ENCODE data around the gene C20orf144.
"Not testable (repeated sequence)": the region's sequence is repeated elsewhere in the genome, so short reads cannot be mapped to it uniquely, and the experiment has no call there.

Gene C20orf144
- 0 to 0.32 (median 0.05) reads per million in 18 experiments for total RNA-seq

DNA sequence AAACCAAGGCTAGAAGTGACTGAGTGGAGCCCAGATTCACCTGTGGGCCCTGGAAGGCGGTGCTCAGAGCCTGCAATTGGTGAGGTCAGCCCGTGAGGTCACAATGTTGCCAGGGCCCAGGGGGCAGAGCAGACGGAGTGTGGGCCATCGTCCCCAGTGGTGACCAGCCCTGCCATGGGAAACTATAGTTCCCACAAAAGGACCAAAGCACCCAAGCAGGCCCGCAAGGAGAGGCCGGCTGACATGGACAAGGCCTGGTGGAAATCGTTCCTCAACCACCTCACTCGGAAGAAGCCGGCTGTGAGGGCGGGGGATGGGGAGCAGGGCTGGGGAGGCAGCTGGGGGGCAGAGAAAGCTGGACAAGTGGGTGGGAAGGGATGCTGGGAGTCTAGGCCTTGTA is at the start of gene C20orf144:
C20orf144 (plus strand) TSS at position 156 of the 400 bp plus-strand sequence; CDS start at position 175, 19 bp downstream.
- no peak for DNase-seq

DNA sequence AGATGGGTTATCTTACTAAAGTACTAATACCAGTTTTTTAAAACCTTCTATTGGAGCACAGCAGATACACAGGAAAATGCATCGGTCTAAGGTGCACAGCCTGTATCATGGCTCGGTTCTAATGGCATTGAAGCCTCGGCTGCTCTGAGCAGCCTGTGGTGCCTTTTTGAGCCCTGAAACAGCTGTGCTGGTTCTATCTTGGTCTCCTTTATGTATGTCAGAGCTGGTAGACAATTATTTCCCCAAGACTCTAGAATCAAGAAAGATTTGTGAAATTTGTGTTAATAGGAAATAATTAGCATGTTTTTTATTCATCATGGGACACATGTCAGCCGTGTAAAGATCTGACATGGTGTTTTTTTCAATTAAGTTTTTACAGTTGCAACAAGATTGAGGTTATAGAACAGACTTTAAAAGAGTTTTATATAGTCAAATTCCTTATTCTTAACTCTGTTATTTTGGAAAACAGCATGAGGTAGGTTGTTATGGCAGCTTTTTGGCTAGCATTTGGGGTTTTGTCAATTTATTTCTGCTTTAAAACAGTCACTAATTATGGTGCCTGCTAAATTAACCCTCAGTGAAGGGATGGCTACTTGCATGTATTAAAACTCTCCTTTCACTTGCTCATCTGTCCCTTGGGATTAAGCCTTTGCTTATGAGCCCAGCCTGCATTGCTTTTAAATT is 40.3 kb upstream of the C20orf144 start:
- no peak for DNase-seq

DNA sequence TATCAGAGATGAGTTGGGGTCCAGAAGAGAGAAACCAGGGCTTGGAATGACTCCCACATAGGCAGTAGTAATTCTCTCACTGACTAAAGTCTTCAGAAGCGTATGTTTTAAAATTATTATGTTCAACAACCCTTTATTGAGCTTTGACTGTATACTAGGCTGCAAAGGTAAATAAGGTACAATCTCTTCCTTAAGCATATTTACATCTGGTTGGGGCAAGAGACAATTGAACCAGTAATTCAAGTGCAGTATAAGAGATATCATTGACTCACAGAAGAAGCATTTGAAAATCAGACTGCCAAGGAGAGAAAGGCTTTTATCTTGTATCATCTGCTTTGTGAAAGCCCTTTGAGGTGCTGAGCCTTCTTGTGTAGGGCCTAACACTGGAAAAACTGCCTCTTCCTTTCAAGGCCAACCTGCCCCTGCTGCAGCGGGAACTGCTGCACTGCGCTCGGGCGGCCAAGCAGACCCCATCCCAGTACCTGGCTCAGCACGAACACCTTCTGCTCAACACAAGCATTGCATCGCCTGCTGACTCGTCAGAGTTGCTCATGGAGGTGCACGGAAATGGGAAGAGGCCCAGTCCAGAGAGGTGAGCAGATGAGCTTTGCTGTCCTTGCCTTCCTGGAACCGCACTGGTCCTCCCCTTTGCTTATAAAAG is 39.3 kb upstream of the C20orf144 start:
- DNase-seq, result no peak

DNA sequence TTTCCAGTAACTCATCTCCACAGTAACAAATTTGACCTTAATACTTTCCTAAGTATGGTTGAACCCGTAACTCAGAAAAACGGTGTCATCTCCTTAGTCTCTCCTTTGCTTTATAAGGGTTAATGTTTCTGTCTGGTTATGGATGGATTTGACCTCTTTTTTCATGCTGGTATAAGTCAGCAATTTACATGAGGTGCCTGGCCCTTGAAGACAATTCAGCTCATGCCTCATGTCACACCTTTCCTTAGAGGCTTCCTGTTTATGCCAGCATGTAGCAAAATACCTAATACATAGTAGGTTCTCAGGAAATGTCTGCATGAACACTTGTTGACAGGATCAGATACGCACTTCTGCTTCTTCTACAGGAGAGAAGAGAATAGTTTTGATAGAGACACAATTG is 37.7 kb upstream of the C20orf144 start:
- DNase-seq, result no peak

DNA sequence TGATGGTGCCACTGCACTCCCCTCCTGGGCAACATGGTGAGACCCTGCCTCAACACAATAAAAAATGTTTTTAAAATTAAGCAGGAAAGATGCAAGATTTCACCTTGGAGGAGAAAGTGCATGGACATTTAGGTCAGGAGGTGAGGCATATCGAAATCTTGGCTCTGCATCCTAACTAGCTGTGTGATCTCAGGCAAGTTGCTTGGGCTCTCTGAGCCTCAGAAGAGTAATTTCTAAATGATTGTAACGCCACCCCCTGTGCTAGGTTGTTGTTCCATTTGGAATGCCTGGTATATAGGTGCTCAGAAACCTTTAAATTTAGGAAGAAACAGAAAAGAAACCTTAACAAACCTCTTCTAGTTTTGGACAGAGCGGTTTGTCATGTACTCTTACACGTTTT is 35.9 kb upstream of the C20orf144 start:
- no peak for DNase-seq

DNA sequence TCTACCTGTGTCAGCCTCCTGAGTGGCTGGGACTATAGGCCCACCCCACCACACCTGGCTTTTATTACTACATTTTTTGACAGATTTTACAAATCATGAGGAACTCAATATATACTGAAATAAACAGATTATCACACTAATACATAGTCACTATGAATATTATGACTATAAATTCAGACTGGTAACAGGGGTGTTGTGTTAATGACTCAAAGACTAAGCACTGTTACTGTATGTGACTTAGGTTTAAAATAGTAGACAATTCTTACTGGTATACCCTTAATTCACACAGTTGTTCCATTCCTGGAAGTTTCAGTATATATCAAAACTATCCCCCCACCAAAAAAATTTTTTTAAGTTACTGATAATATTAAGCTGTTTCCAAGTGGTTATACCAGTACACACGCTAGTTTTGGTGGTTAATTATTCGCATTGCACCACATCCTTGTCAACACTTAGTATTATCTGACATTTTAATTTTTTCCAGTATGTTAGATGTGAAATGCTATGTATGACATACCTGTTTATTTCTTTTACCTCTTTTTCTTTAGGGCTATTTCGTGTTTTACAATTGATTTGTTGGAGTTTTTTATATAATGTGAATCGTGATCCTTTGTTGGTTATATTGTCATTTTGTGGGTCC is 34.4 kb upstream of the C20orf144 start:
- no peak for DNase-seq

DNA sequence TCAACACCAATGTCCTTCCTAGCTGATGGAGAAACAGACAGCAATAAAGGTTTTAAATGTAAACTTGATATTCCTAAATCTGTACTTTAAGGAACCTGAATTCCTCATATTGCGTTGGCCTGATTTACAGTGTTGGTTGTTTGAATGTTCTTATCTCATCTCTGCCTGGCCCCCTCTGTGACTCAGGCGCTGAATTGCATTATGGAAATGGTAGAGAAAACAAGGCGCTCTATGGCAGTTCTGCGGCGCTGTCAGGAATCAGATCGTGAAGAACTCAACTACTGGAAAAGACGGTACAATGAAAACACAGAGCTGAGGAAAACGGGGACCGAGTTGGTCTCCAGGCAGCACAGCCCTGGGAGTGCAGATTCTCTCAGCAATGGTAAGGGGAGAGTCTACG is 32.6 kb upstream of the C20orf144 start:
- no peak for DNase-seq

DNA sequence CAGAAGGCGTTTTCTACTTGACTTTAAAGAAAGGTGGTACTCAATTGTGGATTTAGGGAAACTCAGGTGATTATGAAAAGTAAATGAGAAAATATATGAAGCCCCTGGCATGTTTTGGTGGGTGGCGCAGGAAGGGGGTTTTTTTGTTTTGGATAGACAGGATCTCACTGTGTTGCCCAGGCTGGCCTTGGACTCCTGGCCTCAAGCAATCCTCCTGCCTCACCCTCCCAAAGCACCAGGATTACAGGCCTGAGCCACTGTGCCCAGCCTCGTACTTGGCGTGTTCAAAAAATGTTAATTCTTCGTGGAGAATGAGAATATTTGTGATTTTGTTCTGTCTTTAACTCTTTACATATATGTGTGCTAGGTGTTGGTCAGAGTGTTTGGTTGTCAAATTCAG is 32.1 kb upstream of the C20orf144 start:
- no peak for DNase-seq

DNA sequence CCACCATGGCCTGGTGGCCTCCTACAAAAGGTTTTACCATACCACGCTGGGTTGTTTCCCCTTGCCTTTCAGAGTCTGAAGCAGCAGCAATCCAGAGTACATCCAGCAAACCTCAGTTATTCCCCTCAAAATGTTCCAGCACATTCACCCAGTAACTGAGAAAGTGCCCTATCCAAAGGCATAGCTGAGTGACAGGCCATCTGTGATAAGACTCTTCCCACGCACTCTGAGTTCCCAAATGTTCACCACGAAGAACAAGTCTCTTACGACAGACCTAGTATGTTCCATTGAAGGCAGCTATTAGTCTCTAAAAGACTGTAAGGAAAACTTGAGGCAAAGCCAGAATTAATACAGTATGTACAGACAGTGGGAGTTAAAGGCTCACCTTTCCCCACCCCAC is 31.6 kb upstream of the C20orf144 start:
- DNase-seq, result peak in 1 of 2 donors; percentile 46

DNA sequence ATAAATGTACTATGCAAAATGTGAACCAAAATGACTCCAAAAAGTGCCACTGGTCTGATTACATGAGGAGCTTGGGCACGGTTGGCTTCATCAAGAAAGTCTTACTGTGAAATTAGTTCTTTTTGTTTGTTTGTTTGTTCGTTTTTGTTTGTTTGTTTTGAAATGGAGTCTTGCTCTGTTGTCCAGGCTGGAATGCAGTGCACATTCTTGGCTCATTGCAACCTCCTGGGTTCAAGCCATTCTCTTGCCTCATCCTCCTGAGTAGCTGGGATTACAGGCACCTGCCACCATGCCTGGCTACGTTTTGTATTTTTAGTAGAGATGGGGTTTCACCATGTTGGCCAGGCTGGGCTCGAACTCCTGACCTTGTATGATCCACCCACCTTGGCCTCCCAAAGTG is 30.2 kb upstream of the C20orf144 start:
- DNase-seq, result not testable (repeated sequence)

DNA sequence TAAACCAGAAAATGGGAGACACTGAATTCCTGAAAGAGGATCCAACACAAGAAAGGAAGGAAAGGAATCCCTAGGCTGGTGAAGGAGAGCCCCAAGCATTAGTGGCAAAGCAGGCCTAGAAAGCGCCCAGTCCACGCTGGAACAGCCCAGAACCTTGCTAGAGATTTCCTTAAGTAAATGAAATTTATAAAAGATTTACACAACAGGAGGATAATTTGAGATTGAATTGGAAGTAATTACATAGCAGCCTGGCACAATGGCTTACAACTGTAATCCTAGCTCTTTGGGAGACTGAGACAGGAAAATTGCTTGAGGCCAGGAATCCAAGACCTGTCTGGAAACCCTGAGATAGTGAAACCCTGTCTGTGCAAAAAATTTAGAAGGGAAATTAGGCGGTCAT is 26.8 kb upstream of the C20orf144 start:
- DNase-seq, result no peak

DNA sequence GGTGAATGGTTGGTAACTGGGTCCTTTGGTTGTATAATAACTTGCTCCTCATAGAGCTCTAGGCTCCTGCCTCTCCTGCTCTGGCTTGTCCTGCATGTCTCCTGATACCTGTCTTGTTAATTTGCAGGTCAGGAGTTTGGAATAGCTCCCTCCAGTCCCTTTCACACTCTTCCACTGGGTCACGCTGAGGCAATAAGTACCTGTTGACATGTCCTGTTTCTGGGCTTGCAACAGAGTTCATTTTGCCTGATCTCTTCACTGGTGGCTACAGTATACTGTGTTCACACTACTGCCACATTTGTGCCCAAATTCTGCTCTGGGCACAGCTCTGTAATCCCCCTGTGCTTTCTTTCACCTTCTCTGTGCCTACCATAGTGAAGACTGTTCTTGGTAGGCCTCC is 25.4 kb upstream of the C20orf144 start:
- DNase-seq, result no peak

DNA sequence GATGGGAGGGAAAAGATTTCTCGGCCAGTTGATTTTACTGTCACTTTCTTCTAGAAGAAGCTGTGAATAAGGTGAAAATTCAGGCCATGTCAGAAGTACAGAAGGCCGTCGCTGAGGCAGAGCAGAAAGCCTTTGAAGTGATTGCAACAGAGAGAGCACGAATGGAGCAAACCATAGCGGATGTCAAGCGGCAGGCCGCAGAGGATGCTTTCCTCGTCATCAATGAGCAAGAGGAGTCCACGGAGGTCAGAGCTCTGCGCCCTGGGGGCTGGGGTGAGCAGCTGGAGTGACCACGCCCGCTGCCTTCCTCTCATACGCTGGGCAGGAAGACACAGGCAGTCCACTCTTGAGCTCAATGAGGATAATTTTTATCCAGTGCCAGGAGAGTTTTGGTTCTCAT is 21.8 kb upstream of the C20orf144 start:
- DNase-seq, result no peak

DNA sequence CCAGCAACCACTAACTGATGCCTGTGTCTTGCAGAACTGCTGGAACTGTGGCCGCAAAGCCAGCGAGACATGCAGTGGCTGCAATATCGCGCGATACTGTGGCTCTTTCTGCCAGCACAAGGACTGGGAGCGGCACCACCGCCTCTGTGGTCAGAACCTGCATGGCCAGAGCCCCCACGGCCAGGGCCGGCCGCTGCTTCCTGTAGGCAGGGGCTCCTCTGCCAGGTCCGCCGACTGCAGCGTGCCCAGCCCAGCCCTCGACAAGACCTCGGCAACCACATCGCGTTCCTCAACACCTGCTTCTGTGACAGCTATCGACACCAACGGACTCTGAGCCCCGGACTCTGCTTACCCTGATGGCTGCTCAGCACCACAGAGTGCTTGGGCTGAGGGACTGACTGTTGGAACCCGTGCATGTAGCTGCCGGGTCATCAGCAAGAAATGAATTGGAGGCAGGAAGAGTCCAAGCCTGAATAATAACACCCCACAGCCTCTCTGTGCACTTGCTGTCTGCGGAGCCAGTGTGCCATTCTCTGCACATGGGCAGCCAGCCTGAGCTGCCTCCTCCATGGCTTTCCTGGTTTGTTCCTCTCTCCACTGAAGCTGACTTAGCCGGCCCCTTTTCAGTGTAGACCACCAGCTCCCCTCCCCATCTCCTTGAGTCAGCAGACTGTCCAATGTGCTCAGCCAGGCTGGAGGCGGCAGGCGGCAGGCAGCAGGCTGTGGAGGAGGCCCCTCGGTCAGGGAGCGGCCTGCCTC is 17.6 kb upstream of the C20orf144 start:
- no peak for DNase-seq

DNA sequence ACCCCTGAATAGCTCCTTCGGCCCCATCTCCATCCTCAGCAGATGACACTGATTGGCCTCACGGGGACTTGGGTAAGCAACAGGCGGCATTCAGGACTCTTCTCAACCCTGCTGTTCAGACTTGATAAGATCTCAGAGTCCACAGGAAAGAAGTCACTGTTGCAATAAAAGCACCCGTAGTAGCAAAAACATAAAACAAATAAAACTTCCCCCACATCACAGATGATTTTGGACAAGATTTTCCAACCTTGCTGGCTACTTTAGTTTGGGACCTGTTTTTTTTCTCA is 17.1 kb upstream of the C20orf144 start:
- DNase-seq, result no peak

DNA sequence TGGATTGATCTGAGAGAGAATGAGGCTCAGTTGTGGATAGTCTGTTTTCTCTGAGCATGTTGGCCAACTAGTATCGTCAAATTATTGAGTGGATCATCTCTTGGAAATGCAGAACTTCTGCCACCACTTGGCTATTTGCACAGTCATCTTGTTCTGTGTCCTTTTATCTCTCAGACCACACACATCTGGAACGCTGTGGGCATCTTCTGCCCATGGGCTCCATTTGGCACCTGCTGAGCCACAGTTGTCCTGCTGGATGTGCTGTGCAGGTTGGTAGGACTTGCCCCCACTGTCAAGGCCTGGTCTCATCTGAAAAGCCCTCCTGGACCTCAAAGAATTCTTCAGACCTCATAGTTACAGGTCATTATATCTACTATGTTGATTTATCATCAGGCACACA is 16.7 kb upstream of the C20orf144 start:
- DNase-seq, result no peak

DNA sequence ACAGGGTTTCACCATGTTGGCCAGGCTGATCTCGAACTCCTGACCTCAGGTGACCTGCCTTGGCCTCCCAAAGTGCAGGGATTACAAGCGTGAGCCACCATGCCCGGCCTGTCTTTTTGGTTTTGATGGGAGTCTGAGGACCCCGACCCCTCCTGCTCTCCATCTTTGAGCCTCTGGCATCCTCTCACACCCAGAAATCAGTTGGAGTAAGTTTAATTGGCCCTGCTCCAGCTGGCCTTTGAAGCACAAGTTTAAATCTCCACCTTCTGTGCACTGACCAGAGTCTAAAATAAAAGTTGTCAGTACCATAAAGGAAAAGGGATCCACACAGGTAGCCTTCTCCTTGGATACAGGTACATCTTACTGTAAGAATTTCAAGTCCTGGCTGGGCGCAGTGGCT is 15.9 kb upstream of the C20orf144 start:
- no peak for DNase-seq

DNA sequence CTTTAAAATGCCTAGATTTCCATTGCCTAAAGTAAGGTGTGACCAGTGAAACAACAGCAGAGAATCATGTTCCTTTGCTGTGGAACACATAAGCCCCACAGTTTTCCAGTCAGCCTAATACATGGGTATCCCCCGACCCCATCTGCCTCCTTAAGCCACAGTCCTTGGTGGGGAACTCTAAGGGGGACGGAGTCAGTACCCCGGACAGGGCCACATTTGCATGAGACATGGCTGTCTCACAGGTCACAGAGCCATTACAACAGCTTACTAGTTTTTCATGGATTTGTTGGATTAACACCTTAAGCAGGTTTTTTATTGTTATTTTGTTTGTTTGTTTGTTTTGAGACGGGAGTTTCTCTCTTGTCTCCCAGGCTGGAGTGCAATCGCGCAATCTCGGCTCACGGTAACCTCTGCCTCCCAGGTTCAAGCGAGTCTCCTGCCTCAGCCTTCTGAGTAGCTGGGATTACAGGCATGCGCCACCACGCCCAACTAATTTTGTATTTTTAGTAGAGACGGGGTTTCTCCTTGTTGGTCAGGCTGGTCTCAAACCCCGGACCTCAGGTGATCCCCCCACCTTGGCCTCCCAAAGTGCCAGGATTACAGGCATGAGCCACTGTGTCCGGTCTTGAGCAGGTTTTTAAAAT is 15.0 kb upstream of the C20orf144 start:
- not testable (repeated sequence) for DNase-seq

DNA sequence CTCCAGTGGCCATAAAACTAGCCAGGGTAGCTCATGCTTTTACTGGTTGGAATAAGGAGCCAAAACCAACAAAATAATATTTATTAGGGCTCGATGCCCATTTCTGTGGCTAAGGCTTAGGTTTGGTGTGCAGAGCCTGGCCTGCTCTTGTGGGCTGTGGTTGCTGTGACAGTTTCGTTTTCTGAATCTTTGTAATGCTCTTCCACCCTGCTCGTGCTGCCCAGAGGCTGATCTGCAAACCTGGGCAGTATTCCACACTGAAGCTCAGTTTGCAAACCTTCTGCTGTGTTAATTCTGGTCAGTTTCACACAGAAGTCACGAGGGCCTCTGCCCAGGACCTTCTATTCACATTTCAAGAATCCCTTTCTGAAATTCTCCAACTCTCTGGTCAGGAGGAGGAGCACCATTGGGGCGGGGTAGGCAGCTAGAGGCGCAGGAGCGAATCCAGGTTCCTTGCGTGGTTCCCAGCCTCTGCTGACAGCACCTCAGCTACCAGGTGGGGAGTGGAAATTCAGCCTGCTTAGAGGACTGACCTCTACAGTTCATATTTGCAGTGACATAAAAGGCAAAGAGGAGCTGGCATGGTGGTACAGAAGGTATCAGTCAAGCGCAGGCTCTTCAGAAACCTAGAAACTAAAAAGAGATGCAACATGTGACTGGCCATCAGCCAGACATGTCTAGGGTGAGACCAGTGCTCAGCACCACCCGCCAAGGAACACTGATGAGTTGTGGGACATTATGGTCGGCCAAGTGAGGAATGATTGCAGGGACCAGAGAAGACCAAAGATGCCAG is 14.3 kb upstream of the C20orf144 start:
- no peak for DNase-seq

DNA sequence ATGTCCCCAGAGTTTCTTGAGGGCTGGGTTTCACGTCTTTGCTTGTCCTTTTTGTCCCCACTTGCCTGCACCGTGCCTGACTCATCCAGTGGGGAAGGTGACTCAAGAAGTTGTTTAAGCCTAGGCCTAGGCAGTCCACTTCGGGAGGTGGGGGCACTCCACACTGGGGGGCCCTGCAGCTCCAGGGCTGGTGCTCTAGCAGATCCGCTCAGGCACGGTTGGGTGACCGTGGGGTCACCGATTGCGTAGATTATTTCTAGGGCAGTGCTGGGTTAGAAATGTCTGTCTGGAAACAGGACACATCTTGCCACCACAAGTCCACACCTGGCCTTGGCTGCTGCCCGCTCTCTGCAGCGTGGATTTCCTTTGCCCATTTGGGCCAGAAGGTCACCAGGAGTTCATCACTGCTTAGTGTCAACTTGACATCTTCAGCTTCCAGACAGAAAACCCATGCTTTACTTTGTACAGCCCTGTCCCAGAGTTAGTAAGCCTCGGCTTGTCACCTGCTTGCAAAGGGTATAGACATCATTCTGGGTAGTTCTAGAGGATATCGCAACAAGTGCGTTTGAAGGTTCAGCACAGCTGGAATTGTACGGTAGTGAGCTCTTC is 13.6 kb upstream of the C20orf144 start:
- DNase-seq, result no peak

DNA sequence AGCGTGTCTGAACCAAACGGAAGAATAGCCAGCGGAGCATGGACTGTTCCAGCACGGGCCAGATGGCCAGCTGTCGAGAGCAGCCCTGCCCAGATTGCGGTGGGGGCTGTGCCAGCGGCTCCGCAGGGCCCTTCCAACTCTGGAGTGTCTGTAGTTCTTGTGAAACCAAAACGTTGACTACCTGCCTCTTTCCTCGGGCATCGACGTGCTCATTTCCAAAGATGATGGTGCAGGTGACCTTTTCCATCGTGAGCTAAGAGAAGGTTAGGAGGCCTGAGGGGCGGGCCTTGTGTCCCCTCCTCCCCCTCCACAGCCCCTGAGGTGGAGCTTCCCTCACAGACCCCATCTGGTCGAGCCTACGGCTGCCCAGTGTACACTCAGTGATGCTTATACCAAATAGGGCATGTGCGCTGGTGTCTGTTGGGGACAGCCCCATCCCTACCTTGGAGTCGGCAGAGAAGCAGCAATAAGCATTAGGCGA is 12.9 kb upstream of the C20orf144 start:
- no peak for DNase-seq
